GM19099 (cell line): ENCODE results near the gene STX10.

Experiments used
- POLR2A ChIP-seq: IDR thresholded peaks from 3 replicates; pipeline ENCODE4 v1.6.1; 2011; ENCODE audit warnings: low read depth; ENCODE audit not compliant: insufficient read length; ENCODE audit errors: extremely low read depth

STX10 gene

DNA sequence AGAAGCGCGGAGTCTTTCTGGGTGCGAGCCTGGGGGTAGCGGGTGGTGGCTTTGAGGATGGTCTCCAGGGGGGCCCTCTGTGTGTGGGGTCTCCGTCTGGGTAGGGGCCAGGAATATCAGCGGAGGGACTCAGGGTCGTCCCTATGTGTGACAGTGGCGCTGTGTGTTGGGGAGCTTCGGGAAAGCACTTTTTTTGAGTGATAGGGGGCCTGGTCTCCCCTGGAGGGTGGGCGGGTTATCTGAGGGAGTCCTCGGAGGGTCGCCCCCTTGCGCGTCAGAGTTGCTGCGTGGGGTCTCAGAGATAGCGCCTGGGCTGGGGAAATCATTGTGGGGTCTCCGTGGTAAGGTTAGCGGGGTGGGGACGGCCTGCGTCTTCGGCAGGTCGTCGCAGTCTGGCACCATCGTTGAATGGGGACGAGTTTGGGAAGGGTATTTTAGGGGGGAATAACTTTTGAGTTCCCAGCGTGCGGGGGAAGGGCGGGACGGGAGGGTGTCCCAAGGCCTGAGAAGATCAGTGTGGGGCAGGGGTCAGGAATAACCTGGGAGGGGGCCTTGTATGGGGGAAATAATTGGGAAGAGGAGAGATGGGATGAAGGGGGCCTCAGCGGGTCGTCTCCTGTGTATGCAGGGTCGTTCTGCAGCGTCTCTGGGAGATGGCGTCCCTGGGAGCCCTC lies 893 bp upstream of the STX10 start:
- TF ChIP-seq POLR2A = no peak

DNA sequence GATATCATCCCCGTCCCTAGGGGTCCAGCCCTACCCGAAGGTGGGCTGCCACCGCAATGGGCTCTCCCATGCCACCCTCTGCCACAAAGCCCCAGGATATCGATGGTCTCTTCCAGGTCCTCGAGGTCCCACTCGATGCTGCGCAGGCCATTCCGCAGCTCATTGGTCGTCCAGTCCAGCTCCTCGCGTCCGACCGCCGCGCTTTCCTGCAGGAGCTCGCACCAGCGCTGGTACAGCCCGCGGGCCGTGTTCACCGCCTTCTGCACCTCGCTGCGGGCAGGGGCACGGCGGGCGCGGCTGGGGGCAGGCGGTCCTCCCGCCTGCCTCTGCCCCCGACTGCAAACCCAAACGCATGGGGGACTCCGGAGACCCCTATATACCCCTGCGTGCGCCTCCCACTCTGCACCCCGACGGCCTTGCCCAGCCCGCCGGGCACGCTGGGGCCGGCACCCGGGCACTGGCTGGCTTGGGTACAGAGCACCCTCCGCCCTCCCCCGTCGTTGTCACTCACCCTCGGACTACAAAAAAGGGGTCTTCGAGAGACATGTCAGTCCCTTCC lies 468 bp downstream of the STX10 start:
- TF ChIP-seq POLR2A = no peak

- no peak for TF ChIP-seq POLR2A
Measured at GRCh38 chr19:13146763-13147563, 3.2 kb downstream of the STX10 start.

GRCh38 chr19:13139633-13140311 lies 10.4 kb downstream of the STX10 start:
- TF ChIP-seq POLR2A = no peak

DNA sequence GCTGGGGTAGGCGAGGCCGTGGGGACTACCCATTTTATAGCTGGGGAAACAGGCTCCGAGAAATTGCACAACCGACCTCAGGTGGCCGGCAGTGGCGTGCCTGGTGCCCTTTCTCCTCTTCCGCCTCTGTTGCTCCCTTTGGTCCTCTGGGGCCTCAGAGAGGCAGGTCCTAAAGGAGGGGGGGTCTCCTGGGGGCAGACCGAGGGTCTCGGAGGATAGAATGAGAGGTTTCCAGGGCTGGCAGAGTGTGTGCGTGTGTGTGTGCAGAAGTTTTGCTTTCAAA lies 11.3 kb downstream of the STX10 start:
- no peak for TF ChIP-seq POLR2A

DNA sequence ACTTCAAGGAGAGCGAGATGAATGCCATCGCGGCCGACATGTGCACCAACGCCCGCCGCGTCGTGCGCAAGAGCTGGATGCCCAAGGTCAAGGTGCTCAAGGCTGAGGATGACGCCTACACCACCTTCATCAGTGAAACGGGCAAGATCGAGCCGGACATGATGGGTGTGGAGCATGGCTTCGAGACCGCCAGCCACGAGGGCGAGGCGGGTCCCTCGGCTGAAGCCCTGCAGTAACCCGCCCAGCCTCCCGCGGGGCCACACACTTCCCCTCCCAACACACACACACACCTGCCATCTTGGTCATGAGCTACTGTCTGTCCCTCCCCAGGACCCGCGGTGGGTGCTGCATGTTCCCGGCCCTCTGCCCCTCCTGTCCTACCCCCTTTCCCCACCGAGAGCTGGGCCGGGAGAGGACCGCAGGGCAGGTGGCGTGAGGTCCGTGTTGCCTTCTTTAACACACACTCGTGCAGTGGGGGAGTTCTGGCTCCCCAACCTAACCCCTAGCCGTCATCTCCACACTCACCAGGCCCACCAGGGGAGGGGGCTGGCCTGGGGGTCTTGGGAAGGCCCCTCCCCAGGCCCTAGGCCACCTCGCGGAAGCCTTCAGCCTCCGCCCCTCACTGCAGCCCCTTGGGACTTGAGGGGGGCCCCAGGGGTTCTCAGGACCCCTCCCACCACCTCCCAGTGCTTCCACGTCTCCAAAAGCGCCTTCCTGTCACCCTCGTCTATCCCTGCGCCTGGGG lies 11.8 kb downstream of the STX10 start:
- TF ChIP-seq POLR2A = no peak

GRCh38 chr19:13137290-13137794 lies 12.8 kb downstream of the STX10 start:
- TF ChIP-seq POLR2A = no peak

GRCh38 chr19:13135068-13136062 lies 14.8 kb downstream of the STX10 start:
- no peak for TF ChIP-seq POLR2A

DNA sequence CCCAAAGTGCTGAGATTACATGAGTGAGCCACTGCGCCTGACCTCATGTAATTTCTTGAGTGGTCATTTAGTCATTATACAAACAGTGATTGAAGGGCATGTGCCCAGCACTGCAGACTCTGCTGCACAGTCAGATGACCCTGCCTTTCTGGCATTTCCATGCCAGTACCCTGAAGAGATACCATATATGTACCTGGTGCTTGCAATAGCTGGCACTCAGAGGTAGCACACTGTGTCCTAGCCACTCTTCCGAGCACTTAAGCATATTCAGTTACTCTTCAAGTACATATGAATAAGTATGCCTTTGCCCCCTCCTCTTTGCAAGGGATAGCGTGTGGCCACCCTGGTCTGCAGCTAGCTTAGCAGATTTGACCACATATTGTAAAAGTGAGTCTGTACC lies 15.5 kb downstream of the STX10 start:
- TF ChIP-seq POLR2A = no peak

DNA sequence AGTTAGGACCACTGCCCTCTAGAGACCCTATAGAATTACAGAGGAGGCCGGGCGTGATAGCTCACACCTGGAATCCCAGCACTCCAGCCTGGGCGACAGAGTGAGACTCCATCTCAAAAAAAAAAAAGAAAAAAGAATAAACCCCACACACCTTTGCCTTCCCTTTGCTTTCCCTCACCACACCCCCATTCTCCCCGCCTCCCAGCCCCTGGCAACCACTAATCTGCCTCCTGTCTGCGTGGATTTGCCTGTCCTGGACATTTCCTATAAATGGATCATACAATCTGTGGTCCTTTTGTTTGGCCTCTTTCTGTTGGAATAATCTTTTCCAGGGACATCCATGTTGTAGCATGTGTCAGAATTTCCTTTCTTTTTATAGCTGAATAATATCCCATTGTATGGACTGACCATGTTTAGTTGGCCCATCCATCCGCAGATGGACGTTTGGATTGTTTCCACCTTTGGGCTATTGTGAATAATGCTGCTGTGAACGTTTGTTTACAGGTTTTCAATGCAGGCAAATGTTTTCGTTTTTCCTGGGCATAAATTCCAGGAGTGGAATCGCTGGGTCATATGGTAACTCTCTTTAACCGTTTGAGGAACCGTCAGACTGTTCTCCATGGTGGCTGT lies 16.8 kb downstream of the STX10 start:
- TF ChIP-seq POLR2A = no peak

- no peak for TF ChIP-seq POLR2A
Measured at GRCh38 chr19:13132471-13133180, 17.5 kb downstream of the STX10 start.

- no peak for TF ChIP-seq POLR2A
Measured at GRCh38 chr19:13130886-13131490, 19.2 kb downstream of the STX10 start.
